Measurements from ENCODE around the gene B4GALNT1. TPM values are rescaled to one million over a fixed set of nuclear protein-coding genes. Genes with fewer than 3 reads are reported as not detected.

B4GALNT1 gene
- total and polyA plus RNA-seq, 2 of the 13 experiments (the other 11 are each of a cell fraction or from before 2014, with no cell fraction given), result 4.5 to 5.4 TPM

DNA sequence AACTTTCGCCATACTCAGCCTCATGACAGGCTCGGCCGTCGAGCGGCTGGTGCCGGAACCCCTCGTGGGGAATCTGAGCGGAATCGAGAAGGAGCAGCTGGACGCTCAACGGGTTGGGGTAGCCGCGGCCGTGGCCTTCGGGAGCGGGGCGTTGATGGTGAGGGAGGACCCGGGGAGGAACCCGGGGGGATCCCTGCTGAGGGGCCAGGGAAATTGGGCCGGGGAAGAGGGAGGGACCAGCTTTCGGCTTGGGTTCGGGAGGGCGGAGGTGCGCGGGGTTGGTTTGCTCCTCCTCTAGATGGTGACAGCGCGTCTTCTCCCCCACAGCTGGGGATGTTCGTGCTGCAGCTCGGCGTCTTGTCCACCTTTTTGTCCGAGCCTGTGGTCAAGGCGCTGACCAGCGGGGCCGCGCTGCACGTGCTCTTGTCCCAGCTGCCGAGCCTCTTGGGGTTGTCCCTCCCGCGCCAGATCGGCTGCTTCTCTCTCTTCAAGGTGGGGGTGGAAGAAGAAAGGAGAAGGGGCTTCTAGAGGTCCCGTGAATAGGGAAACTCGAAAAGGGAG lies 12.0 kb downstream of the B4GALNT1 start (continued):
- TF ChIP-seq ZNF235 (CRISPR knock-in tag; IDR thresholded peaks at IDR 0.05; ENCODE audit: borderline replicate concordance) (0 out of 2 replicates have a peak, but pooled peaks have one; percentile 9), NR1H2 (CRISPR knock-in tag; IDR thresholded peaks at IDR 0.05; ENCODE audit: borderline replicate concordance, low read depth) (no peak), ZNF687 (CRISPR knock-in tag; IDR thresholded peaks at IDR 0.05) (peak; percentile 88), ZSCAN21 (CRISPR knock-in tag; IDR thresholded peaks at IDR 0.05; ENCODE audit: borderline replicate concordance) (no peak), MYNN (CRISPR knock-in tag; IDR thresholded peaks at IDR 0.05; ENCODE audit: low read depth) (no peak), ZNF451 (CRISPR knock-in tag; IDR thresholded peaks at IDR 0.05) (no peak), GABPA (IDR thresholded peaks at IDR 0.05; ENCODE audit: low read depth, low read length) (no peak), GABPA (CRISPR knock-in tag; IDR thresholded peaks at IDR 0.05; ENCODE audit: low read depth) (no peak), TBX2 (CRISPR knock-in tag; IDR thresholded peaks at IDR 0.05; ENCODE audit: borderline replicate concordance) (0 out of 2 replicates have a peak, but pooled peaks have one; percentile 35), ZNF816 (CRISPR knock-in tag; IDR thresholded peaks at IDR 0.05; ENCODE audit: borderline replicate concordance) (no peak), ZEB1 (IDR thresholded peaks at IDR 0.05; ENCODE audit: insufficient replicate concordance, low read depth) (no peak), EED (CRISPR knock-in tag; IDR thresholded peaks at IDR 0.05) (peak; percentile 29; the same call in 1 of the 2 replicates), ZNF878 (CRISPR knock-in tag; IDR thresholded peaks at IDR 0.05) (no peak), ZNF138 (CRISPR knock-in tag; IDR thresholded peaks at IDR 0.05; ENCODE audit: low read depth) (no peak), HNRNPLL (IDR thresholded peaks at IDR 0.05; ENCODE audit: low read depth, low read length, poor library complexity, severe bottlenecking) (no peak), PTBP1 (IDR thresholded peaks at IDR 0.05; ENCODE audit: low read depth, low read length, poor library complexity, severe bottlenecking) (no peak), SOX6 (IDR thresholded peaks at IDR 0.05) (no peak), SOX6 (CRISPR knock-in tag; IDR thresholded peaks at IDR 0.05) (no peak), CEBPG (CRISPR knock-in tag; IDR thresholded peaks at IDR 0.05) (no peak), CBX5 (CRISPR knock-in tag; IDR thresholded peaks at IDR 0.05; ENCODE audit: borderline replicate concordance) (no peak), ZNF317 (CRISPR knock-in tag; IDR thresholded peaks at IDR 0.05) (no peak), SOX5 (CRISPR knock-in tag; IDR thresholded peaks at IDR 0.05; ENCODE audit: borderline replicate concordance) (no peak)
- TF ChIP-seq, protein P1, sequence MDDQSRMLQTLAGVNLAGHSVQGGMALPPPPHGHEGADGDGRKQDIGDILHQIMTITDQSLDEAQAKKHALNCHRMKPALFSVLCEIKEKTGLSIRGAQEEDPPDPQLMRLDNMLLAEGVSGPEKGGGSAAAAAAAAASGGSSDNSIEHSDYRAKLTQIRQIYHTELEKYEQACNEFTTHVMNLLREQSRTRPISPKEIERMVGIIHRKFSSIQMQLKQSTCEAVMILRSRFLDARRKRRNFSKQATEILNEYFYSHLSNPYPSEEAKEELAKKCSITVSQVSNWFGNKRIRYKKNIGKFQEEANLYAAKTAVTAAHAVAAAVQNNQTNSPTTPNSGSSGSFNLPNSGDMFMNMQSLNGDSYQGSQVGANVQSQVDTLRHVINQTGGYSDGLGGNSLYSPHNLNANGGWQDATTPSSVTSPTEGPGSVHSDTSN (CRISPR knock-in tag; IDR thresholded peaks at IDR 0.05; ENCODE audit: borderline replicate concordance), result no peak
- TF ChIP-seq, protein P2, sequence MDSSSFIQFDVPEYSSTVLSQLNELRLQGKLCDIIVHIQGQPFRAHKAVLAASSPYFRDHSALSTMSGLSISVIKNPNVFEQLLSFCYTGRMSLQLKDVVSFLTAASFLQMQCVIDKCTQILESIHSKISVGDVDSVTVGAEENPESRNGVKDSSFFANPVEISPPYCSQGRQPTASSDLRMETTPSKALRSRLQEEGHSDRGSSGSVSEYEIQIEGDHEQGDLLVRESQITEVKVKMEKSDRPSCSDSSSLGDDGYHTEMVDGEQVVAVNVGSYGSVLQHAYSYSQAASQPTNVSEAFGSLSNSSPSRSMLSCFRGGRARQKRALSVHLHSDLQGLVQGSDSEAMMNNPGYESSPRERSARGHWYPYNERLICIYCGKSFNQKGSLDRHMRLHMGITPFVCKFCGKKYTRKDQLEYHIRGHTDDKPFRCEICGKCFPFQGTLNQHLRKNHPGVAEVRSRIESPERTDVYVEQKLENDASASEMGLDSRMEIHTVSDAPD (CRISPR knock-in tag; IDR thresholded peaks at IDR 0.05), result no peak
- TF ChIP-seq, protein P3, sequence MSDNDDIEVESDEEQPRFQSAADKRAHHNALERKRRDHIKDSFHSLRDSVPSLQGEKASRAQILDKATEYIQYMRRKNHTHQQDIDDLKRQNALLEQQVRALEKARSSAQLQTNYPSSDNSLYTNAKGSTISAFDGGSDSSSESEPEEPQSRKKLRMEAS (IDR thresholded peaks at IDR 0.05), result peak; percentile 26; the same call in 1 of the 2 replicates
